ENCODE results near the gene CACNA1A.
"Not testable (repeated sequence)": the region's sequence is repeated elsewhere in the genome, so short reads cannot be mapped to it uniquely, and the experiment has no call there.

The CACNA1A gene

DNA sequence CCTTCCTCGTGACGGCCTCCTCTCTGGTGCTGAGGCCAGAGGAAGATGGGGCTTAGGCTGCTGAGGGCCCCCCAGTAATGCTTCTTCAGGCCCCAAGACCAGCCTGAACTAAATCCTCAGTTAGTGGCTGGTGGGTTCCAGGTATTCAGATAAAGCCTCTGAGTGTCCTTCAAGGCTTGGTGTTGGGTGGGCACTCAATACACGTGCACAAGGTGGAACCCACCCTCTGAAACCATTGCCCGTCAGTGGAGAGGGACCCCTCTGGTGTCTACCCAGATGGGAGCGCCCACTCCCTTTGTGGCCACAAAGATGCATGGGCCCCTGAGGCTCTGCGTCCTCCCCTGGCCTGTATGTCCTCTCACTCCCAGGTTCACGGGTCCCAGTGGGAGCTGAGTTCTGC, 277.0 kb downstream of the CACNA1A start:
- no peak for DNase-seq (ENCODE audit: low read depth)

DNA sequence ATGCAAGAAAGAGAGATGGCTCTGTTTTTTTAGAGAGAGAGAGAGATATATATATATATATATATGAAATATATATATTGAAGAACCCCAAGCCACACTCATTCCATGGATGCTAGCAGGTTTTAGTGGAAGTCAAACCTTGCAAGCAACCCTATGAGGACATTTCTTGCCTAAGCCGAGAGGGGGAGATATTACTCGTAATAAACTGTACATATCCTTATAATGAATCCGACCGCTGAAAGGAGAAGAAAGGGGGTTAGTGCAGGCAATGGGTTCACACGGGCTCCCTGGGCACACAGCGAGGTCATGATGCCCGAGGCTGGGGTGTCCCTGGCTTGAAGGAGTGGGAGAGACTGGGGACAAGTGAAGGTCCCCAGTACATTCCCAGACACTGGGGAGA, 277.7 kb downstream of the CACNA1A start:
- no peak for DNase-seq (ENCODE audit: low read depth)

DNA sequence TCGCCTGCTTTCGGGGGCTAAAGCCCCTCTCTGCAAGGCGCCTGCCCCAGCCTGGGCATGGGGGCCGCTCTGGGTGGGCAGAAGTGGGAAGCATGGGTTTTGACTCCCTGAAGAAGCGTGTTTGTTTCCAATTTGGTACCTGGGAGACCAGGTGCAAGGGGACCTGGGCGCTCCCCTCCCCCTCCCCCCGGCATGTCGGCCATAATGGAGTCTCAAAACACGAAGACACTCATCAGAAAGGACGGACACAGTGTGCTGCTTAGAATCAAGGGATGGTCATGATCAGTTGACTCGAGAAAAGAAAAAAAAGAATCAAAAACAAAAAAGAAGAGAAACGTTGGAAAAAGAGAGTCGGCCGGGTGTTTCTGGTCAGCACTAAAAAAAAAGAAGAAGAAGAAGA, 279.3 kb downstream of the CACNA1A start:
- DNase-seq (ENCODE audit: low read depth) = no peak

DNA sequence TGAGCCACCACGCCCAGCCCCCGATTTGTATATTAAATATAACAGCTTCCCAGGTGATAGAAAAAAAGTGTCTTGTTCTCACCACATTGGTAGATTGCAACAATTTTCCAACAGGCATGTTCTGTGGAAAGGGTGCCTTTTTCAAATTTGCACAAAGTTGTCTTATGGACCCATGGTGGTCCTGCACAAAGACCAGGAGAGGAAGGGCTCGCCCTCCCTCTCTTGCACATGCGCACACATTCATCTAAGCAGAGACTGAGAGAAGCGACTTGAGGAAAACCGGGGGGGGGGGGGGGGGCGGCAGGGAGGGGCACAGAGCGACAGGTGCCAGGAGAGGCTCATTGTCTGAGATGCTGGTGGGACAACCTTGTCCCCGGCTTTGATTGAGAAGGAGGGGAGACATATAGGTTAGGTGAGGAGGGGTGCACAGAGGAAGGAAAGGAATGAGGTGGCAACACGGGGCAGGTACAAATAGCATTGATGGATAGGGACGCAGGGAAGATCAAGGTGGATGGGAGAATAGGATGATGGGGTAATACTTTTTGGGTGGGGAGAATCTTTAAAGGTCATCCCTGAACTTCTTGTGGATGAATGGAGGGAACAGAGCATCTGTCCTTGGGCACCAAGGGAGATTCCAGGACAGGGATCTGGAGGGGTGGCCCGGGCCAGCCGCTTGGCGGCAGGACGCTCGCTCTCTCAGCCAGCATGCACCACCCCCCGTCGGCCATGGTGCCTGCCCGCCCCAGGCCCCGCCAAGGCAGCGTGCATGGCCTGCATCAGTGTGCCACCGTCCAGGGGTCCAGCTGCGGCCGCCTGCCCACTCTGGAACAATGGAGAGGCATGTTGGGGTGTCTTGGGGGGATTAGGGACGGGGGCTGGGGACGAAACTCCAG, 280.1 kb downstream of the CACNA1A start:
- DNase-seq (ENCODE audit: low read depth) = no peak

DNA sequence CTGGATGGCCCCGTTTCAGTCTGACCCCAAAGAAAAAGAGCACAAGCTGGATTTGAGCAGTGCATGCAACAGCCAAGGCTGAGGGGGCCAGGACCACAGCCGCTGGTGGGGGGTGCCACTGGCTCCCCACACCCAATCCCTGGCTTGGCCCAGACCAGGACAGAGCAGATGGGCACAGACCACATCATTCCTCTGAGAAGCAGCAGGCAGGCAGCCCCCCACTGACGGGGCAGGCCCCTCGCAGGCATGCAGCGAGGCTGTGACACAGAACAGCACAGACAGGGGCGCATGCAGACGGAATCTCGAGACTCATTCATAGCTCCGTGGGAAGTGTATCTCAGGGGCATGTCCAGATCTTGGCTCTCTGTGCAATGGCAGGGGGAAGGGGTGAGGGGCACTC, 281.2 kb downstream of the CACNA1A start:
- no peak for DNase-seq (ENCODE audit: low read depth)

DNA sequence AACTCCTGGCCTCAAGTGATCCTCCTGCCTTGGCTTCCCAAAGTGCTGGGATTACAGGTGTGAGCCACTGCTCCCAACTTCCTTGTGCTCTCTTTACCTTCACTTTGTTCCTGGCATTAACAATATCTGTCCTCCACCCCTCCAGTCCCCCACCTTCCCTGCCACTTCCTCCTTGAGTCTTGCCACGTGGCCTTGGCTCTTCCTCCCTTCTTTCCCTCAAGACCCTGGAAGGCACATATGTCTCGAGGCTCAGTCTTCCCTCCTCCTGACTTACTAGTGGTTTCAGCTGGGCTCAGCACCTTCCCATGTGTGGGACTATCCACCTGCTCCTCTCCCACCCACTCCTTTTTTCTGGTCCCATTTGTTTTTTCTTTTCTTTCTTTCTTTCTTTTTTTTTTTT, 285.4 kb downstream of the CACNA1A start:
- DNase-seq (ENCODE audit: low read depth) = no peak

DNA sequence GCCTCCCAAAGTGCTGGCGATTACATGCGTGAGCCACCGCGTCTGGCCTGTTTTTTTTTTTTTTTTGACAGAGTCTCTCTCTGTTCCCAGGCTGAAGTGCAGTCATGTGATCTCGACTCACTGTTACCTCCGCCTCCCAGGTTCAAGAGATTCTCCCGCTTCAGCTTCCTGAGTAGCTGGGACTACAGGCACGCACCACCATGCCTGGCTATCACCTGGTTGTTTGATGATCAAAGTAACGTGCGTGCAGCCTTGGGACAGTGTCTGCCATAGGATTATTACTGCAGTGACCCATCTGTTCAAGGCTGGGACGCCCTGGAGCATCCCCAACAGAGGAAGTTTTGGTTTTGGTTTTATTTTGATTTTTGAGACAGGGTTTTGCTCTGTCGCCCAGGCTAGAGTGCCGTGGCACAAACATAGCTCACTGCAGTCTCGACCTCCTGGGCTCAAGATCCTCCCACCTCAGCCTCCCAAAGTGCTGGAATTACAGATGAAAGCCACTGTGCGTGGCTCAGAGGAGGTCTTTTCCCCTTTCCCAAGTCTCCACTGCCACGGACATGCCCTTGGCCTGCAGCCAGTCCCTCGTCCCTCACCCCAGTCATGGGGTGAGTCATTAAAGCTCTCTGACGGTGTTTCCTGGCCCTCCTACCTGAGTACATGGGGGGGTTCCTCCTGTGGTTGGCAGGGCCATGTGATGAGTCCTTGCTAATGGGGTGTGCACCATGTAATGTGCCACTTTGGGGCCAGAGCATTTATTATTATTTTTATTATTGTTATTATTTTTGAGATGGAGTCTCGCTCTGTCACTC, 290.5 kb downstream of the CACNA1A start:
- DNase-seq (ENCODE audit: low read depth) = no peak

DNA sequence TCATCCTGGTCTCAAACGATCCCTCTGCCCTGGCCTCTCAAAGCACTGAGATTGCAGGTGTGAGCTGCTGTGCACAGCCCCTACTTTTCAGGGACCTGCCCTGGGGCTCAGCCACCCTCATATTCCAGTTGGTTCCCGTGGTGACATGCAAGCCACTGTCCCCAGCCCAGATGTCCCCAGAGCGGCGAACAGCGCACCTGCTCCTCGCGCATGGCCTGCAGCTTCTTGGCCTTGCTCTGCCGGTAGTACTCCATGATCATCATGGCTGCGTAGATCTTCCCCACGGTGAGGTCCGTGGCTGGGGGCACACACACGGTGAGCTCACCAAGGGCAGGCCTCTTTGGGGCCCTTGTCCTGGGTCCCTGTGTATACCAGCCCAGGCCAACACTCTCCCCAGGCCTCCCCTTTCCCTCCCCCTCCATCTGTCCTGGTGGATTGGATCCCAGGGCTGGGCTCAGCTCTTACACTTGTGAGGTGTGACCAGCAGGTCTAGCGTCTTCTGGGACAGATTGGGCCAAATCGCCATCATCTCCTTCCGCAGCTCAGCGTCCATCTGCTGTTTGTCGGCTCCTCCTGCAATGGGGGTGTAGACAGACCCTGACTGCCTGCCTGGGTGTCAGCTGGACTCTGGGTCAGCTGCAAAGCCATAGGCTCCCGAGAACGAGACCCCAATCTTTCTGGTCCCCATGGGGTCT, 292.1 kb downstream of the CACNA1A start:
- DNase-seq (ENCODE audit: low read depth) = no peak

DNA sequence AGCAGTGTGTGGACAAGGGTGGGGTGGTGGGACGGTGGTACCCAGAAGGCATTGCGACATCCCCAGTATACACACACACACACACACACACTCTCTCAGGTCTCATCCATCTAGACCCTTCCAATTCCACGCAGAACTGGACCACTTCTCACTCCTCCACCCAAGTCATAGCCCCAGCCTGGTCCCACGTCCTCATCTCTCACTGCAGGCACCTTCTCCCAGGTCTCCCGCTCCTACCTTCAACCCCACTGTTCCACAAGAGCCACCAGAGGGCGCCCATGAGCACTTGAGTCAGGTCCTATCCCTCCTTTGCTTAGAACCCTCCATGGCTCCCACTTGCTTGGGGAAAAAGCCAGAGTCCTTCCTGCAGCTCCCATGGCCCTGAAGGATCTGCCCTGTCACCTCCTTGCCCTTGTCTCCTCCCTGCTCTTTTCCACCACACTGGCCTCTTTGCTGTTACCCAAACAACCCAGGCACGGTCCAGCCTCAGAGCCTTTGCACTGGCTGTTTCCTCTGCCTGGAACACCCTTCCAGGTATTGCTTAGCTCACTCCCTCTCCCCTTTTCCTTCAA, 293.4 kb downstream of the CACNA1A start:
- peak; percentile 57 for DNase-seq (ENCODE audit: low read depth)

DNA sequence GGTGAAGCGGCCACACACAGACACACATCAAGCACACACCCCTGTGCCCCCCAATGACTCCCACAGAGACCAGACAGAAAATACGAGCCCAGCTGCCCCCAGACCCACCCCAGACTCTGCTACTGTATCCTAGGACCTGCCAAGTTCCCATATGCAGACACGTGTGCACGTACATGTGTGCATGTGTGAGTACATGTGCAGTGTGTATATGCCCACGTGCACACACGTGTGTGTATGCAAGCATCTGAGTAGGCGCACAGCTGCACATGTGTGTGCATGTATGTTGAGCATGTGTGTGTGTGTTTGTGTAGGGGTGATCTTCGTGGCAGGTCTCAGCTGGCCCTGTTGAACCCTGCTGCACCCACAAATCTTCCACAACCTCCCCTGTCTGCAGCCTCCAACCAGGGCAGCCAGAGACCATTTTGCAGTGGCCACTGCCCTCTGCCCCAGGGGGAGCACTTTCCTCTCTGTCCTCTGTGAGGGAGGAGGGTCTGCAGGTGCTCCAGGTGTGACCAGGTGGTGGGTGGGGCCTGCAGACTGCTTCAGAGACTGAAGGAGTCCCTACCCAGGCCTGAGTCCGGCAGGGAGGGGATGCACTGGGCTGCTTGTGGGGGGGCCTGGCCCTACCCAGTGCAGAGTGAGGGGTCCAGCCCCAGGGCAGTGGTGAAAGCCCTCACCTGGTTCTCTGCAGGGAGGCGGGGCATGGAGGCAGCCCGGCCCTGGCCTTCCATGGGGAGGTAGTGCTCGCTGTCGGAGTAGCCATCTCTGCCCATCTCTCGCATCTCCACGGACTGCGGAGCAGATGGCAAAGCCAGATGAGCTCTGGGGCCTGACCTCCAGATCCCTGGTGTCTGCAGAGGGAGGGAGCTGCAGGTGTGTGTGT, 294.6 kb downstream of the CACNA1A start:
- no peak for DNase-seq (ENCODE audit: low read depth)

DNA sequence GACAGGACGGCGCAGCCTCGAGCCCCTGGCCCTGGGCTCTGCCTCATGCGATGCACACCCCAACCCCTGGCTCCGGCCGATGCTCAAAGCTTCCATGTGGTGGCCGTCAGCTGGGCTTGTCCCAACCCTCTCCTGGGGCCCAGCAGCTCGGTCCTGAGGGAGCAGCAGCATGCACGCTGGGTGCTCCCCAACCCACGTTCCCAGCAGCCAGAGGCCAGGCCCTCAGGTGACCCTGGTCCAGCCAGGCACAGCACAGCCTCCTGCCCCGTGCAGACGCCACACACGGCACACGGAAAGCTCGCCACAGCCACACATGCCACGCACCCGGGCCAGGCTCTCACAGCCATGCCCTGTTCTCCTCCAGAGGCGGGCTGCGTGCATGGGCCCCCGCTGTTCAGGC, 295.3 kb downstream of the CACNA1A start:
- DNase-seq (ENCODE audit: low read depth) = no peak

DNA sequence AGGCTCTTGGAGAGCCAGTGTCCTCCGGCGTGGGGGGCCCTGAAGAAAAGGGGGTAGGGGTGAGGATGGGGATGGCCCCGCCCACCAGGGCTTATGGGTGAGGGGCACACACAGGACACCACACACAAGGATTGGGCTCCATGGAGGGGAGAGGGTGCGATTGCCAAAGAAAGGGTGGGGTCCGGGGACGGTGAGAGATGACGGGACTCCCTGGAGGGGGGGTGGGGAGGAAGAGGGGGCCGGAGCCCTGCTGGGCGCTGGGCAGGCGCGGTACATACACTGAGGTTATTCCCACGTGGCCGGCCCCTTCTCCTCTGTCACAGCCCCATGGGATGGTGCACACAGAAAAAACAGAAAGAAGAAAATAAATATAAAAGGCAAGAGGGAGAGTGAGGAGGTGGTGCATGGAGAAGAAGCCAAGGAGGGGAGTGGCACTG, 295.9 kb downstream of the CACNA1A start:
- DNase-seq (ENCODE audit: low read depth) = no peak

DNA sequence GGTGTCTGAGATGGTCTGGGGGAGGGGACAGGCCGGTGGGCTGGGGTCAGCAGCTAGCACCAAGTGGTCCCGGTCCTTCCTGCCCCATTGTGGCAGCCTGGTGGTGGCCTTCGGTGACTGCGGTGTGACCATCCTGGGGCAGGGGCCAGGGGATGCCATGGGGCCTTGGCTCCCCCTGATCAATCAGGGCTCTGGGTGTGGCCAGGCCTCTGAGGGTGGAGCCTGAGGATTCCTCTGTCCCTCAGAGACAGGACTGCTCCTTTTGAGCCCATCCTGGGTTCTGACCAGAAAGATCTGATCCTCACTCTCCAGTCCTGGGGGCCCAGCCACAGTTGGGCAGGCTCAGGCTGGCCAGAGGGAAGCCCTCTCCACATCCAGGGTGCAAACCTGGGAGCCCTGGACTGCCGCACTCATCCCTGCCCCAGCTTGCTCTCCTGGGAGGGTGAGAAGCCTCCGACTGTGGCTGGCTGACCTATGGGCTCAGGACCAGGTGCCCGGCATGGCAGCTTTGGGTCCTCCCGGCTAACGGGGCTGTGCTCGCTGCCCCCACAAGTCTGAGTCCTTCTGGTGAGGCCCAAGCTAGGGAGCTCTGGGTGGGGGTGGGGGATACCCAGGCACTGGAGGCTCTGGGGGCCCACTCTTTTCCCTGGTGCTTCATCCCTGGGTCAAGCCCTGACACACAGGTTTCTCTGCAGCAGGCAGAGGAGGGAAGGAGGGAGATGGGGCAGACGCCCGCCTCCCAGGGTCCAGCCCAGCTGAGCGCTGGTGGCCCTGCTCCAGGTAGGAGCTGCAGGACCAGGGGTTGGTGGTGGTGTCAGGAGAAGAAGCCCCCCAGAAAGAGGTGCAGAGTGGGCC, 296.6 kb downstream of the CACNA1A start:
- DNase-seq (ENCODE audit: low read depth) = no peak

DNA sequence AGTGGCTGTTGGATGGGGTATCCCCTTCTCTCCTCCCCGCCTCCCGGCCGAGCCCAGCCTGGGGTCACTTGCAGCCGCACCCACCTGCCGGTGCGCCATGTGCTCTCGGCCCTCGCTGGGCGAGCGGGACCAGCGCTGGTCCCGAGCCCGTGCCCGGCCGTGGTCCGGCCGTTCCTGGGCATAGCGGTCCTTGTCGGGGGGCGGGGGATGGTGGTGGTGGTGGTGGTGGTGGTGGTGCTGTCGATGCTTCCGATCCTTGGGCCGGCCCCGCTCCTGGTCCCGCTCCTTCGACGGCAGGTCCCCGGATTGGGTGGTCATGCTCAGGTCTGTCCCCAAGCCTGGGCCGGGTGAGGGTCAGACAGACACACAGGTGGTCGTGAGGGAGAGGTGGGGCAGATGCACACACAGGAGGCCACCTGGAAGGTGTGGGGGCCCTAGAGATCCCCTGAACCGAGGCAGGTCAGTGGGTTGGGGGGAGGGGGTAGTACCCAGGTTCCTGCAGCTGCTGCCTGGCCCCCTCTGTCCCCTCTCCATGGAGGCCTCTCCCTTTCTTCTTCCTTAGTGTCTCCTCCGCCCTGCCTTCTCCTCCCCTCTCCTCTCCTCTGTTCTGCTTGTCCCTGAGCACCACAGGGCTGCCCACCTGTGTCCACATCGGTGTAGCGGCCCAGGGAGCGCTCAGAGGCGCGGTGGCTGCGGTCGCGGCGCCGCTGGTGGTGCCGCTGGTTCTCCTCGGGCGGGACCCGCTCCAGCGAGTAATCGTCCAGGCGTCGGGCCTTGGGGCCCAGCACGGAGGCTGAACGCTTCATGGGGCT, 297.4 kb downstream of the CACNA1A start:
- DNase-seq (ENCODE audit: low read depth) = no peak

DNA sequence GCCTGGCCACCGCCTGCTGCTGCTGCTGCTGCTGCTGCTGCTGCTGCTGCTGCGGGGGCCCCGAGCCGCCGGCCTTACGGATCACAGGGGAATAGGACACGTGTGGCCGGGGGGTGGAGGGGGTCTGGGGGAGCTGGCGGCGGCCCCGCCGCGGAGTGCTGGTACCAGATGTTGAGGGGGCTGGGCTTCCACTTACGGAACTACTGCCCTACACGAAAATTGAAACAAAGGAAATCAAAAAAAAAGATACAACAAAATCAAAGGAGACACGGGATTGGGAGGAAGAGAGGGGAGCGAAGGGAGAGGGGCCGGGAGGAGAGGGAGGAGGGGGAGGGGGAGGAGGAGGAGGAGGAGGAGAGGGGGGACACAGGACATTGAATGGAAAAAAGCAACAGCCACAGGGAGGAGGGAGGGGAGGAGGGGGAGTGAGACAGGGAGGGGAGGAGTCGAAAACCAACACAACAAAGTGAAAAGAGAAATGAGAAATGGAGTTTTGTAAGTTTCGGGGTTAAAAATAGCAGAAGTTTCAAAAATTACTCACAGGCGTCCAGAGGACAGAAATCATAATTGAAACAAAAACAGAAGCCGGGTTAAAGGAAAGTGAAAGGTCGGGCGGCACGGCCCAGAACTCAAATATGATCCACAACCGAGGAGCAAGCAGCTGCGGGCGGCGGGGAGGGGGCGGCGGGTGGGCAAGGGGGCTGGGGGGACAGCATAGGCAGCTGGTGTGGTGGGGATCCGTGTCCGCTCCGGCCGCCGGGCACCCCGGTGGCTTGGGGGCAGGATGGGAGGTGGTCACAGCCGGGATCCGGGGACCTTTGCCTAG, 298.2 kb downstream of the CACNA1A start:
- DNase-seq (ENCODE audit: low read depth) = peak; percentile 24

DNA sequence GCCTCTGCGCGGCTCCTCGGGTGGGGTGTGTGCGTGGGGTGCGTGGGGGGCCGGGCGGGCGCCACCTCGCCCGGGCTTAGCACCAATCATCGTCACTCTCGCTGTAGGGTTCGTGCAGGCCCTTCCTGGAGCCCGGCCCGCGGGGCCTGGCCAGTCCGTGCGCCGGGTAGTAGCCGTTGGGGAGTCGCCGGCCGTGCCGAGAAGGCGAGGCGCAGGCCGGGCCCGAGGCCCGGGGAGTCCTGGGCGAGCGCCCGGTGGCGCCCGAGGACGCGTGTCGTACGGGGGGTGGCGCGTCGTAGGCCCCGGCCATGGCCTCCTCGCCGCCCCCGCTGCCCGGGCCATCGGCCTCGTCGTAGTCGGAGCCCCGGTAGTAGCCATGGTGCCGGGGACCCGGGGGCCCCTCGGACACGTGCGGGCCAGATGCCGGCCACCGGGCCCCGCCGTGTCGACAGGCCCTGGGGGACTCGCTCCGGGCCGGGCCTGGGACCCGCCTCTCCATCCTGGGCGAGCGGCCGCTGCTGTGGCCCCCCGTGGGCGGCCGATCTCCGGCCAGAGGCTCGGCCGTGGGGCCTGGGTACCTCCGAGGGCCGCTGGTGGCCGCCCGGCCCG, 298.9 kb downstream of the CACNA1A start:
- no peak for DNase-seq (ENCODE audit: low read depth)

DNA sequence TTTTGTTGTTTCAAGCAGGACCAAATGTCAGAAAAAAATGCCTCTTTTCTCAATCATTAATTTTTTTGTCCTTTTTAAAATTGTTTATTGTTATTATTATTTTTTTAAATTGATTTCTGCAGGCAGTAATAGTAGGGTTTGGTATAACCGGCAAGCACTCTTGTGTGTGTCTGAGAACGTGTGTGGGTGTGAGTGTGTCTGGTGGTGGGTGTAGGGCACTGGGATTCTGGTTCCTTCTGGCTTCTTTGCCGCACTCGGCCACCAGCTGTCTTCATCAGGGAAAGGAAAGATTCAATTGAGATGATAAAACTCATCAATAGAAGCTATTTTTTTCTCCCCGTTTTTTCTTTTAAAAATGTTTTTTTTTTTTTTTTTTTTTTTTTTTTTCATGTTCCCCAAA, 299.7 kb downstream of the CACNA1A start:
- DNase-seq (ENCODE audit: low read depth) = no peak

DNA sequence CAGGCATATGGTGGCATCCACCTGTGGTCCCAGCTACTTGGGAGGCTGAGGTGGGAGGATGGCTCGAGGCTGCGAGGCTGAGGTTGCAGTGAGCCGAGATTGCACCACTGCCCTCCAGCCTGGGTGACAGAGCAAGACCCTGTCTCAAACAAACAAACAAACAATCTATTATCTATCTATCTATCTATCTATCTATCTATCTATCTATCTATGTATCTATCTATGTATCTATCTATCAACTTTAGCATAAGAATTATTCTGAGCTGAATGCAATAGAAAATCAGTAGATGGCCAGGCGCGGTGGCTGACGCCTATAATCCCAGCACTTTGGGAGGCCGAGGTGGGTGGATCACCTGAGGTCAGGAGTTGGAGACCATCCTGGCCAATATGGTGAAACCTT, 304.2 kb downstream of the CACNA1A start:
- DNase-seq (ENCODE audit: low read depth) = not testable (repeated sequence)

Data from stimulated activated CD8-positive, alpha-beta memory T cell treated with anti-CD3 and anti-CD28 coated beads, Interleukin-15, amount 100 ng/mL, for 1 hour (primary cell).